DOHH2 (cell line): Measurements from ENCODE around the gene CEP70.

Experiments
- H3F3A ChIP-seq: fragments of 200-600 bp; sonication (generic), shearing (Covaris generic); 2 replicates; pipeline ENCODE4 v1.6.0; 2016; ENCODE audit warnings: antibody characterized with exemption, mild to moderate bottlenecking; ENCODE audit not compliant: control insufficient read depth, insufficient read depth
- H3K27ac ChIP-seq: fragments of 200-600 bp; sonication (generic); 2 replicates; pipeline ENCODE4 v1.5.1; 2014; ENCODE audit warnings: low read depth, mild to moderate bottlenecking, low read length, moderate library complexity
- H3K27me3 ChIP-seq: fragments of 200-600 bp; sonication (generic); 2 replicates; pipeline ENCODE4 v1.6.1; 2014; ENCODE audit warnings: mild to moderate bottlenecking, low read length, mixed read lengths; ENCODE audit not compliant: control insufficient read depth
- H3K36me3 ChIP-seq: fragments of 200-600 bp; sonication (generic); 2 replicates; pipeline ENCODE4 v1.6.1; 2014; ENCODE audit warnings: mild to moderate bottlenecking, low read length, moderate library complexity, mixed read lengths; ENCODE audit not compliant: control insufficient read depth
- H3K4me1 ChIP-seq: fragments of 200-600 bp; sonication (generic); 2 replicates; pipeline ENCODE4 v1.6.1; 2014; ENCODE audit warnings: mild to moderate bottlenecking, low read length, mixed read lengths; ENCODE audit not compliant: control insufficient read depth
- H3K4me2 ChIP-seq: fragments of 200-600 bp; sonication (generic); 2 replicates; pipeline ENCODE4 v1.6.0; 2014; ENCODE audit warnings: mild to moderate bottlenecking, low read length, moderate library complexity
- H3K4me3 ChIP-seq: fragments of 200-600 bp; sonication (generic); 2 replicates; pipeline ENCODE4 v1.5.1; 2014; ENCODE audit warnings: mild to moderate bottlenecking, low read length, mixed read lengths
- H3K79me2 ChIP-seq: fragments of 200-600 bp; sonication (generic); 2 replicates; pipeline ENCODE4 v1.6.1; 2014; ENCODE audit warnings: mild to moderate bottlenecking, low read length, mixed read lengths; ENCODE audit not compliant: control insufficient read depth
- H3K9me2 ChIP-seq: fragments of 200-600 bp; sonication (generic); replicated peaks from 2 replicates; pipeline ENCODE4 v1.6.1; 2014; ENCODE audit warnings: mild to moderate bottlenecking, low read length, mixed read lengths; ENCODE audit not compliant: control insufficient read depth
- H3K9me3 ChIP-seq: fragments of 200-600 bp; sonication (generic); 2 replicates; pipeline ENCODE4 v1.6.1; 2014; ENCODE audit warnings: antibody characterized with exemption, low read length, mixed read lengths; ENCODE audit not compliant: control insufficient read depth, insufficient read depth
- H4K20me1 ChIP-seq: fragments of 200-600 bp; sonication (generic); 2 replicates; pipeline ENCODE4 v1.6.0; 2014; ENCODE audit warnings: low read depth, mild to moderate bottlenecking, antibody characterized with exemption, low read length, moderate library complexity; ENCODE audit not compliant: control insufficient read depth, insufficient read depth
- EZH2phosphoT487 ChIP-seq: fragments of 200-600 bp; sonication (generic); IDR thresholded peaks from 2 replicates; pipeline ENCODE4 v1.6.1; 2017; ENCODE audit warnings: borderline replicate concordance, mild to moderate bottlenecking, antibody characterized with exemption, low read length, moderate library complexity, mixed read lengths
- TF ChIP-seq, protein P1 (sequence below): fragments of 200-600 bp; sonication (generic); IDR thresholded peaks from one replicate; pipeline ENCODE4 v1.5.1; 2014; ENCODE audit warnings: antibody characterized with exemption, mild to moderate bottlenecking, low read depth, low read length; ENCODE audit not compliant: poor library complexity, severe bottlenecking

CEP70 gene

DNA sequence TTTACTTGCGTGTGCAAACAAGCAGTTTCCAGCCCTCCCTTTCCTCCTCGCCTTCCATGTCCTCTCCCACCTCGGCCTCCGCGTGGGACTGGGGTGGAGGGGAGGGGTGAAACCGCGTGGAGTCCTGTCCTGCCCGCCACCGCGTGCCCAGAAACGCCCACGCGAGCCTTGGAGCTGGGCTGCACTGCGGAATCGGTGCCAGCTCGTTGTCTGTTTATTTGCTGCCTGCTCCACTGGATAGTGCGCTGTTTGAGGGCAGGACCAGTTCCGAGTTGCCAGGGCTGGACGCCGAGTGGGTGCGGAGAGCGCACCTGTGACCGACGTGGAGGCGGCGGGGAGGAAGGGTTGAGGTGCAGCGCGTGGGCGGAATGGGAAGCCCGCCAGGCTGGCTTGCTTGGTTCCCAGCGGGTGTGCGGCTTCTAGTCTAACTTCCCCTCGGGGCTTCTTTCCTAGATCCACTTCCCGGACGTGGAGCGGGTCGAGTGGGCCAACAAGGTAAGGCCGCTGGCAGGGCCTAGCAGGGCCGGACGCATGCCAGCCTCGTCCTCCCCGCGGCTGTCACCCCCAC is 142.4 kb downstream of the CEP70 start:
- no peaks in the 10 kb centered on the region for H3K9me3 ChIP-seq
- no peaks in the 10 kb centered on the region; the same call in 1 of the 2 replicates for H3K27me3 ChIP-seq
- H4K20me1 ChIP-seq, result no peaks in the 10 kb centered on the region
- no peaks in the 10 kb centered on the region for H3K4me1 ChIP-seq
- H3K27ac ChIP-seq, result no peak overlapping the region
- H3K79me2 ChIP-seq, result no peaks in the 10 kb centered on the region
- TF ChIP-seq, protein P1, sequence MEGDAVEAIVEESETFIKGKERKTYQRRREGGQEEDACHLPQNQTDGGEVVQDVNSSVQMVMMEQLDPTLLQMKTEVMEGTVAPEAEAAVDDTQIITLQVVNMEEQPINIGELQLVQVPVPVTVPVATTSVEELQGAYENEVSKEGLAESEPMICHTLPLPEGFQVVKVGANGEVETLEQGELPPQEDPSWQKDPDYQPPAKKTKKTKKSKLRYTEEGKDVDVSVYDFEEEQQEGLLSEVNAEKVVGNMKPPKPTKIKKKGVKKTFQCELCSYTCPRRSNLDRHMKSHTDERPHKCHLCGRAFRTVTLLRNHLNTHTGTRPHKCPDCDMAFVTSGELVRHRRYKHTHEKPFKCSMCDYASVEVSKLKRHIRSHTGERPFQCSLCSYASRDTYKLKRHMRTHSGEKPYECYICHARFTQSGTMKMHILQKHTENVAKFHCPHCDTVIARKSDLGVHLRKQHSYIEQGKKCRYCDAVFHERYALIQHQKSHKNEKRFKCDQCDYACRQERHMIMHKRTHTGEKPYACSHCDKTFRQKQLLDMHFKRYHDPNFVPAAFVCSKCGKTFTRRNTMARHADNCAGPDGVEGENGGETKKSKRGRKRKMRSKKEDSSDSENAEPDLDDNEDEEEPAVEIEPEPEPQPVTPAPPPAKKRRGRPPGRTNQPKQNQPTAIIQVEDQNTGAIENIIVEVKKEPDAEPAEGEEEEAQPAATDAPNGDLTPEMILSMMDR, result no peak
- no peak for TF ChIP-seq EZH2phosphoT487
- no peaks in the 10 kb centered on the region for H3K36me3 ChIP-seq
- no peaks in the 10 kb centered on the region for H3F3A ChIP-seq
- no peak overlapping the region for H3K4me2 ChIP-seq
- H3K4me3 ChIP-seq, result no peak overlapping the region
- no peaks in the 10 kb centered on the region for H3K9me2 ChIP-seq

DNA sequence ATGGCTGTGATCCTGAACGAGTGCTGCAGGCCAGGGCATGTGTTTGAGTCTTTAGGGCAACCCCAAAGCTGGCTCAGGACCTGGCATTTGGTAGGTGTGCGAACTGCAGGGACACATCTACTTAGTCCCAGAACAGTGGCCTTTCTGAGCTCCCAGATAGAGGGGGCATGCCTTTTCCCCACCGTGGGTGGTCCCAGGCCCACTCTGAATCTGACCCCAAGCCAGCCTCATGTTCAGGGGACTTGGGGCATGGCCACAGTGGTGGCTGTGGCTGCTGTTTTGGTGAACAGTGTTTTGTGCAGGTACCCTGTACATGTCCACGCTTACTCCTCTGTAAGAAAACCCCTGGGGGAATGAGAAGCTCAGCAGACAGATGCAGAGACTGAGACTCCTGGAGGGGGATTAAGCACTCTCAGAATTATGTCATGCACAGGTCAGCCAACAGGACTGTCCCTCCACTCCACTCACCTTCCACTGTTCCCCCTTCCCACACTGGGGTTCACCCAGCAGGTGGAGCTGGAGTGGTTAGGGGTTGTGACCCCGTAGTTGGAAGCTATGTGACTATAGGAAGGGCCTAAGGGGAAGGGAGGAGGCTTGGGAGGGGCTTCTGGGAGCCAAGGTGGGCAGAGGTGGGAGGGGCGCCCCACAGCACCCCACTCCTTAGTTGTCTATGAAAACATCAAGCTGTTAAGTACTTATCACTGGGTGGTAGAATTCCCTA is 143.2 kb downstream of the CEP70 start:
- Histone ChIP-seq H3K4me3 (no peak overlapping the region), H3K9me2 (no peaks in the 10 kb centered on the region), H3K27ac (no peak overlapping the region), H3K4me2 (no peak overlapping the region), H4K20me1 (no peaks in the 10 kb centered on the region), H3K36me3 (no peaks in the 10 kb centered on the region), H3K79me2 (no peaks in the 10 kb centered on the region), H3K27me3 (no peaks in the 10 kb centered on the region; the same call in 1 of the 2 replicates), H3K9me3 (no peaks in the 10 kb centered on the region), H3K4me1 (no peaks in the 10 kb centered on the region), H3F3A (no peaks in the 10 kb centered on the region)
- no peak for TF ChIP-seq EZH2phosphoT487
- TF ChIP-seq, protein P1, result no peak

DNA sequence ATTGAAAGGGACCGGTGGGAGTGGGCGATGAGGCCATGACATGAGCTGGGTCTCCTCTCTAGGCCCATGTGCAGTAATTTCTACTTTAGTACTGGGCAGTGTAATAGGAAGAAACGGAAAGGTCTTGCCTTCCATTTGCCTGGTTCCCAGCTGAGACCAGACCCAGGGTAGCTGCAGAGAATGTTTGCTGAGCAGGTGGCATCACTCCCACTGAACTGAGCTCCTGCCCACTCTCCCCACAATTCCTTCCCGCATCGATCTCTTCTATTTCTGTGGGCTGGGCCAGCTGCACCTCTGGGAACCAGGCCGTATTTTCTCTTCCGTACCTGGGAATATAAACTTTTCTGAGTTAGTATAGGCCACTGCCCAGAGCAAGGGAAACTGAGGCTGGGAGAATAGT is 143.9 kb downstream of the CEP70 start:
- Histone ChIP-seq H3K27ac (no peak overlapping the region), H3K9me3 (no peaks in the 10 kb centered on the region), H3K4me3 (no peak overlapping the region), H4K20me1 (no peaks in the 10 kb centered on the region), H3F3A (no peaks in the 10 kb centered on the region), H3K36me3 (no peaks in the 10 kb centered on the region), H3K27me3 (no peaks in the 10 kb centered on the region; the same call in 1 of the 2 replicates), H3K4me1 (no peaks in the 10 kb centered on the region), H3K79me2 (no peaks in the 10 kb centered on the region), H3K4me2 (no peak overlapping the region), H3K9me2 (no peaks in the 10 kb centered on the region)
- TF ChIP-seq, protein P1, result no peak
- TF ChIP-seq EZH2phosphoT487, result no peak
